Activated CD8-positive, alpha-beta memory T cell treated with anti-CD3 and anti-CD28 coated beads, Interleukin-2, amount 50 U/mL, for 4 hours (primary cell): ENCODE results near the gene DPH1.

Experiments
- DNase-seq: peaks from one replicate; pipeline ENCODE4 v3.0.0-alpha.2; 2020

Gene DPH1

DNA sequence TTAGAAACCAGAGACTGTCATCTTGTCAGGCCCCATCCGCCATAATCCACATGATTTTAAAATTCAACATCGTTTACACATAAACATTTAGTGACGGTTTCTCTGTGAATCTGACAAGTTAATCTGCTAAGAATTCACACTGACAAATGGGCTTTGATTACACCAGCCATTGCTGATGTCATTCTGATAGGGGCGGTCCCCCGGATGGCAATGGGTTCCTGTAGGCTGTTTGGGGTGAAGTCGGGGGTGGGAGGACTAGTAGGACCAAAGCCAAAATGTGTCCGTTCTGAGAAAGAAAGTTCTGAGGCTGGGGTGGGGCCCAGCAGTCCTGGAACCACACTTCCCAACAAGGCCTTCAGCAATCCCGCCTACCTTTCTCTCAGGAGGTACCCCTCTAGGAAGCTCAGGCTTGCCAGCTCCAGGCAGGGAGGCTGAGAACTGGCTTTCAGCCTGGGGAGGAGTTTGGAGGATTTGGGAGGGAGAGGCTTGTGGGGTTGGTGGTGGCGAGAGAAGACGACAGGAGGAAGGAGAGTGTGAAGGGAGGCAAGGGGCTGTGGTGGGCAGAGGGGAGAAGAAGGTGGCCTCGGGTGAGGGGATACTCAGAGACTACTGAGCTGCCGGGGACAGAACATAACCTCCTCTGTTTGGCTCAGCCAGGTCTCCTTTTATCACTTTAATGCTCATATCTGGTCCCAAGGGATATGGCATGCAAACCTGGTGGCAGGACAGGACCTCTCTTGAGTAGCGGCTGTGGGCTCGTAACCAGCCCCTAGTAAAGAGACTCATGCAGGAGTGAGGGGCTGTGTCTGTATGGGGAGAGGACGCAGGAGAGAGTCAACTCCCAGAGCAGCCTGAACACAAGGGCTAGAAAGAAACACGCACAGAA, 33.6 kb downstream of the DPH1 start:
- DNase-seq: no peak

DNA sequence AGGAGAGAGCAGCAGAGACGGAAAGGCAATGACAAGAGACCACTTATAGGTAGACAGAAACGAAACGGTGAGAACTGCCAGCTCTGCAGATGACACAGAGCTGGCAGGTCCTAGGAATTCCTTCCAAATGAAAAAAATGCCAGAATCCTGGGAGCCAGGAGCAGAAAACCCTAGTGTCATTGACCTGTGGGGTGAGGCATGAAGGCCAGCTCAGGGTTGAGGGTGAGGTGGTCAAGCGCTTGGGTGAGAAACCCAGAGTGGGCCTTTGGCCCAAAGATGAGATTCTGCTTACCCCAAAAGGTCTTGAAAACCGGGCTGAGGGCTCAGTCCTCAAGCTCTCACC, 34.2 kb downstream of the DPH1 start:
- no peak for DNase-seq

- DNase-seq: no peak
Measured at GRCh38 chr17:2064520-2064971, 34.6 kb downstream of the DPH1 start.

GRCh38 chr17:2064980-2065785, 35.2 kb downstream of the DPH1 start:
- peak; percentile 52 for DNase-seq

DNA sequence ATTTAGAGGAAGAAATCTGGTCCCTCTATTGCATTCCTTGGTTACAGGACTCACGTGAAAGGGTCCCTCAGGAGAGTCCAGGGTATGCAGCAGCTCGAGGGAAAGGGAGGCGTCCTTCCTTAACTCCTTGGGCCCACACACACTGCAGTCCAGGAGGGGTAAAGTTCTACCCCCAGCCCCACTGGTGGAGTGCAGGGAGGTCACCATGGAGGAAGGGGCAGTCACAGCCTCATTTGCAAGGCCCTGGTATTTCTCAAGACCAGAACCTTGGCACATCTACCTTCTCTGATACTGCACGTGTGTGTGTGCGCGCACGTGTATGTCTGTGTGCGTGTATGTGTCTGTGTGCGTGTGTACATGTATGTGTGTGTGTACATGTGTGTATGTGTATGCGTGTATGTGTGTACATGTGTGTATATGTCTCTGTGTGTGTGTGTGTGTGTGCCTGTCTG, 36.0 kb downstream of the DPH1 start:
- no peak for DNase-seq

GRCh38 chr17:2067048-2067561, 37.2 kb downstream of the DPH1 start:
- DNase-seq: no peak

GRCh38 chr17:2067608-2068024, 37.7 kb downstream of the DPH1 start:
- DNase-seq: no peak

GRCh38 chr17:2068031-2068518, 38.1 kb downstream of the DPH1 start:
- DNase-seq: no peak

DNA sequence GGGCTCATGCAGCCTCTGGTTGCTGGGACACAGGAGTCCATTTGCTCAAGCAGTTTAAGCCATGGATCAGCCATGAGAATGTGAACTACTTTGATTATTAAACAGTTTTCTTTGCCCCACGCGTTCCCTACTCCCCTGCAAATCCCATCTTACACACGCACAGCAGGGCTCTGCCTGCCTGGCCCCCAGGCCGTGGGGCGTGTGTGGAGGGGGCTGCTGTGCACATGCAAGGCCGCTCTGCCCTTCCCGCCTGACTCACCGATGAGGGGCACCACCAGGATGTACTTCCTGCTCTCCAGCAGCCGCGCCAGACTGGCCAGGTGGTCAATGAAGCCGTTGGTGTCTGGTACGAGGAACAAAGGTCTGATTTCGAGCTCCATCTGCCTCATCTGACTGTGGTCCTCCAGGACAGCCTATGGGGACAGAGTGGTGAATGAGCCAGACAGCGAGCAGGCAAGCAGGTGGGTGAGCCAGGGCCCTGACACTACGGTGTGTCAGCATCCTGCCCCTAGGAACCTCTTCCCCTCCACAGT, 38.6 kb downstream of the DPH1 start:
- no peak for DNase-seq

DNA sequence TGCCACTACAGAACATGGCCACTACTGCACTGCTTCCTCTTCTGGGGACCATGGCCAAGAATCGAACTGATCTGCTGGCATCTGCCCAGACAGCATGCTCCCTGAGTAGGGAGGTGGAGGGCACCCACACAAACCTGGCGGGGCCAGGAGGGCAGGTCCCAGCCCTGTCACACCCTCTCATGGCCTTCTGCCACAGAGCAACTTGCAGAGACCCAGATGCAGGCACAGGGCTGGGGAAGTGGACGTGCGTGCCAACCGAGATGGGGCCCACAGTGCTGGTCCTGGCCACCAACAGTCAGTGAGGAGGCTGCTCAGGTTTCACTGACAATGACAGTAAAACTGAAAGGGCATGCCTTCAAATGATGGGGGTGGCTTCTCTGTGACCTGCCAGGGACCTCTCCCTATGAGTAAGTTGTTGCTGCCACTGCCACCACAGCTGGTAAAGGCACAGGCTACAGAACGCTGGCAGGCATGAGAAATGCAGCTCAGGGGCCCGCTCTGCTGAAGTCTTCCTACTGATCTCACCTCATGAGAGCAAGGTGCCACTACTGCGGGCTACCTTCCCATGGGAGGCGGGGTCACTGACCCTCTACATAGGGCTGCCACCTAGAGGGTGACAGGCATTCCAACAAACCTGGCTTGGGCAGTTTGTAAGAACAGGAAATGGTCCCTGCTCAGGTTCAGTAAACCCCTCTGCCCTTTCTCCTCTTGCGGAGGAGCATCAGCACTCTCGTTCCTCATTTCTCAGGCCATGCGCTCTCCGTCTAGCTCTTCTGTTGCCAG, 40.5 kb downstream of the DPH1 start:
- no peak for DNase-seq

DNA sequence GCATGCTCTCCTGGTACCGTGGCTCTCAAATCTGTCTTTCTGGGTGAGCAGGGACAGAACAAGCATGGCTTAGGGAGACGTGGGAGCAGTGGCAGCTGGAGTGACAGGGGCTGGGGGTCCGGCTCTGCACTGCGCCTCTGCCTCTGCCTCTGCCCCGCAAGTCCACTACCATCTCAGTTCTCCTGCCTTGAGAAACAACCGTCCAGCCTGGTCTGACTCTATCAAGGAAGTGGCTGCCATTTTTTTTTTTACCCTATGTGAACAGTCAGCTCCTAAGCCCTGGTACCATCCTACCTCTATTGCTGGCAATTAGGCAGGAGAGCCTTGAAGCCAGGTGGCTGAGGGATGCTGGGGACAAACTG, 41.1 kb downstream of the DPH1 start:
- no peak for DNase-seq

DNA sequence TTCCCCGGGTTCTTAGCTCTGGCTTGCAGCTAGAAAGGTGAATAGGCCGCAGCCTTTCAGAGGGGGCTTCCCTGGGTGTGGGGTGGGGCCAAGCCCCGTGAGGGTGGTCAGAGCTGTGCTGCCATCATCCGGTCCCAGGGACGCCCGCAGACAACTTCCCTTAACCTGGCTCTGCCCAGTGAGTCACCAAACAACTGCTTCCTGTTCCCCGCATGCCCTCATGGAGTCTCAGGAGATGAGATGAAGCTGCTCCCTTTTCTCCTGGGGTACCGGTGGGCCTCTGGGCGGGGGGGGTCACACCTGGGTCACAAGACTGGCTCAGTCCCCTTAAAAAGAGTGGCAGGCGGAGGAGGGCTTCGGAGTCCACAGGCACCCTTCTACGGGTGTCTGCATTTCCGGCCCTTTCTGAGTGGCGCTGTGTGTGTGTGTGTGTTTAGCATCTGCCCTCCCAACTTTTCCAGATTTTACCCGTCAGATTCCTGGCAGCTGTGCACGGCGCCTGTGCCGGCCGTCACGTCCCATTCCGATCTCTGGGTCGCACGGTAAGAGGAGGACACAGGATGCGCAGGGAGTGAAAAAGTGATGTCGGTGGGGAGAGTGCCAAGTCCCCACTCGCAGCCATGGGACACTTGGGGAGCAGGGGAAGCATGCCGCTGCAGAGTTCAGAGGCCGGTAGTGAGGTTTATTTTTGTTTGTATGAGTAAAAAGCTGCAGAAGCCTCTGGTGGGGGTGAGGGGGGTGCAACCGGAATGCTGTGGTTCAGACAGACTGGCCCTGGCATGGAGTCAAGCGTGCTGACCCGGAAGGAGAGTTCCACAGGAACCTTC, 41.7 kb downstream of the DPH1 start:
- DNase-seq: no peak

- DNase-seq: no peak
Measured at GRCh38 chr17:2074919-2075318, 45.0 kb downstream of the DPH1 start.

DNA sequence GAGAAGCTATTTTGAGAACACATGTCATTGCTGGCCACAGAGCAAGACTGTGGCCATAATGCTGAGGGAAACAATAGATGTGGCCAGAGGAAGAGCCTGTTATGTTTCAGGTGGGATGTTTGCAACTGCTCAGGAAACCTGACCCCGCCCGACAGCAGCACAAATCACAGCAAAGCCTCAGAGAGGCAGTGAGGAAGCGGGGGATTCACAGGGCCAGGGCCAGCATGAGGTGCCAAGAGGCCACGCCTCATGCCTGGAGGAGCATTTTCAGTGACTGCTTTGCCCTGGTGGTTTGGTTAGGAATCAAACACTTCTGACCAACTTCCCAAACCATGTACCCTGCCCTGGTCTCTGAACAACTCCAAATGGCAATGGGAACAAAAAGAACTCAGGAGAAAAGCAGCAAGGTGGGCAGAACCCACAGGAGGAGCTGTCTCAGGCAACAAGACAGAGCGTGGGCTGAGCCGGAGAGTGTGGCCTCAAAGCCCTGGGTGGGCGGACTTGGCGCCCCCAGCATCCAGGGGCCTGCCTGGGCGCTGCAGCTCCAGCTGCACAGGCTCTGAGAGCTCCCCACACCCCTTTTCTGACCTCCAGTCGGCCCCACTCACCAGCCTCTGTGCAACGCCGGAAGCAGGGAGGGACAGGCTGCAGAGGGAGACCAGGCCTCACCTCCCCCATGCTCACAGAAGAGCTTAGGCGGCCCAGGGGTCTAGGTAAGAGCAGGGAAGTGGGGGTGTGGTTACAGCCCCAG, 45.6 kb downstream of the DPH1 start:
- no peak for DNase-seq

GRCh38 chr17:2076087-2076984, 46.4 kb downstream of the DPH1 start:
- no peak for DNase-seq

DNA sequence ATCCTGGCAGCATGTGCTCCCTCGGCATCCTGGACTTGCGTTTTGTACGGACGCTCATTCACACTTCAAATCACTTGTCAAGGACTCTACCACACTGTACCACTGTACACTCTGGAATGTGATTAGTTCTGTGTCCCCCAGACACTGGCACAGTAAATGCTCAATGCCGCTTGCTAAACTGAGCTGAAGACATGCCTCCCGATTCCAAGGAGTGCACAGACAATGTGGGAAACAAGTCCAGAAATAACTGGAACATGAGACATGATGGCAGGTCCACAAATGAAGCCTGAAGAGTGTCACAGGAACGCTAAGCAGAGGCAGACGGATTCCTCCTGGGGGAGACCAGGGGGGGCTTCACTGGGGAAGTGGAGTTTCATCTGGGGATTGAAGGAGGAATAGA, 47.1 kb downstream of the DPH1 start:
- no peak for DNase-seq

DNA sequence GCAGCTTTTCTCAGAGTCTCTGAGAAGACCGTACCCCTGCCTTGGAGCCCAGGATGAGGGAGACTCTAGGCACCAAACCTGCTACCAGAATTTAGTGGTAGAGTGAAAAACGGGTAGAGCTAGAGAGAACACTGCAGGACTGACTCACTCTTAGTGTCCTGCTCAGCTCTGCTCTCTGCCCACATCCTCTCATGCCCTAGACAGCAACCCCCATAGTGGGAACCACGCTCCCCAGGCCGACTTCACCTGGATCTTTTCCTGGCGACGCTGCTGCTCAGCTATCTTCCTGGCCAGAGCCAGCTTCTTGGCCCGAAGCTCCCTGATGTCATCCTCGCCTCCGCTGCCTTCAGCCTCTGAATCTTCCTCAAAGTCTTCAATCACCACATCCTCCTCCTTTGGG, 51.6 kb downstream of the DPH1 start:
- DNase-seq: no peak

DNA sequence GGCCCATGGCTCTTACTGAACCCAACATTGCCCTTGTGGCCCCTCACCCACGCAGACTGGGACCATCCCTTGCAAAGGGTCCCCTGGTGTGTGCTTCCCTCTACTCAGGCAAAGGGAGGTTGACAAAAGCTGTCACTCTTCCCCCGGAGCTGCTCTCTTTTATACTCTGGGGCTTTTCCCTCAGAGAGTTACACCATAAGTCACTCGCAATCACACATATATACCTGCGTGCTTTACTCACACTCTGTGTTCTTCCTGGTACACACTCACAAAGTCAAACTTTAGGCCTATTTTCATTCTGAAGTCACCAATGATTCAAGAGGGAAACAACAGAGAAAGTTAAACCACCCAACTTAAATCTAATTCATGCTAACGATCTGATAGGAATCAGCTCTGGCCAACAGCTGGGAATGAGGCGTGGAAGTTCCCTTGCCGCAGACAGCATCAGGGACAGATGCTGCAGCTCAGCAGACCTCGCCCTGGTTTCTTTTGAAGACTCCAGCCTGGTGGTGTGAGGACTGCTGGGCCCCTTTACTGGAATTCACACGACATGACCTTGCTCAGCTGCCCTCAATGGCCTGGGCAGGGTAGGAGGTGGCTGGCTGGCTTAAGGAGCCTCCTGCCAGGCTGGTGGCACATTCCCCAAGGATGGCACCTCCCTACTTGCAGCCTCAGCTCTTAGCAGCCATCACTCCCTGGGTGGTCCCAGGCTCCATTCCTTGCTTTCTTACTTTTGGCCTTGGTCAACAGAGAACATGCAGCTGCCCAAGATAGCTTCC, 52.2 kb downstream of the DPH1 start:
- no peak for DNase-seq

DNA sequence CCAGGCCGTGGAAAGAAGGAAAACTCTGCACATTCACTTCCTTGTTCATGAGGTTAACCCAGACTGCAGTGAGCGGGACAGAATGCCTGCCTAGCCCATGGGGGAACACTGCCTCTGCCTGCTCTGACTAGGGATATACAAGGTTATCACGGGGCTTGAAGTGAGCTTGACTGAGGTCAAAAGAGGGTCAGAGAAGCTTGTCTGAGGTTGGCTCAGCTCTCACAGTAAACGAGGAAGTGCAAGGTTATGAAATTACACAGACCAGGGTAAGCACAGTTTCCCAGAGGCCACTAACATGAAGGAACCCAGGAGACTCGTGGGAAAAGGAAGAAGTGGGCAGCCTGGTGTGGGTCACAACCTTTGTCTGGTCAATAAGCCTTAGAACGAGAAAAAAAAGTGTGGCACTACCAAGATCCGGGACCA, 53.7 kb downstream of the DPH1 start:
- no peak for DNase-seq
